ENCODE results near the gene MFF.
"Not testable (repeated sequence)": the region's sequence is repeated elsewhere in the genome, so short reads cannot be mapped to it uniquely, and the experiment has no call there.

The MFF gene

DNA sequence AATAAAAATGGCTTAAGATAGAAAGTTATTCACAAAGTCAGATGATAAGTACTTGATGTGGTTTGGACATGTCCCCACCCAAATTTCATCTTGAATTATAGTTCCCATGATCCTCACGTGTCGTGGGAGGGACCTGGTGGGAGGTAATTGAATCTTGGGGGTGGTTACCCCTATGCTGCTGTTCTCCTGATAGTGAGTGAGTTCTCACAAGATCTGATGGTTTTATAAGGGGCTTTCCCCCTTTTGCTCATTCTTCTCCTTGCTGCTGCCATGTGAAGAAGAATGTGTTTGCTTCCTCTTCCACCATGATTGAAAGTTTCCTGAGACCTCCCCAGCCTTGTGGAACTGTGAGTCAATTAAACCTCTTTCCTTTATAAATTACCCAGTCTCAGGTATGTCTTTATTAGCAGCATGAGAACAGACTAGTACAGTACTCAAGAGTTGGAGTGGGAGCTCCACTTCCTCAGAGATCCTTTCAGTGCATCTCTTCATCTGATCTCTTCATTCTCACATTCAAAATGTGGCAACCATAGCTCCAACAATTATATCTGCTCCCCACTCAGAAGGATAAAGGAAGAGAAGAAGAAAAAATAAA, 57.3 kb downstream of the MFF start:
- not testable (repeated sequence) for DNase-seq

DNA sequence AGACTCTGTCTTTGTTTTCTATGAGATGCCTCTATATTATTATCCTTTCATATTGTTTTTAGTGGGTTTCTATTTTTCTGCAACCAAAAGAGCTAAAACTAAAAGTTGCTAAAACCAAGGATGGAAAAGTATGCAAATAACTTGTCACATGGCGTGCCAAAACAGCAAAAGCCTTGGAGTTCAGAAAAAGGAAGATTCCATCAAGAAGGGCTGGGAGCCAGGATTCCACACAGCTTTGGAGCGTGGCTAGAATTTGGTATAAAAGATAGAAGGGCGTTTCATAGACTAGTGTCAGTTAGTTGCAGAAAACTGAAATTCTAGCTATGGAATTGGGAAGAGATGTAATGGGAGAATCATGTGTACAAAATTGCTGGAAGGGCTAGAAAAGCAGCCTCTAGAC, 58.6 kb downstream of the MFF start:
- DNase-seq = no peak

DNA sequence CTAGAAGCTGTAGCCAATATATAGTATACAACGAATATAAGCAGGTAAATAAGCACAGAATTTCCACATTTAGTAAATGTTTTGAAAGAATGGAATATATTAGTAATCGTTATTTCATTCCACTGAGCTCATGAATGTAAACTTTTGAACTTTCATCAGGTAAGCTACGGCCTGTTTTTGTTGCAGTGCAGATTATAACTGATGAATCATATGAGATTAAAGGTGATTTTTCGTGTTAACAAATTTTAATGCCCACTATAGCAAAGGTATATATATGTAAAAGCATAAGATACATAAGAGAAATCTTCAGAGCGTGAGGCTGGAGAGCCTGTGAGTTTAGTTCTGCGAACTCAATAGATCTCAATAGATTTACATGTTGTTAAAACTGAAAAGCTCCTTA, 61.6 kb downstream of the MFF start:
- DNase-seq = no peak

DNA sequence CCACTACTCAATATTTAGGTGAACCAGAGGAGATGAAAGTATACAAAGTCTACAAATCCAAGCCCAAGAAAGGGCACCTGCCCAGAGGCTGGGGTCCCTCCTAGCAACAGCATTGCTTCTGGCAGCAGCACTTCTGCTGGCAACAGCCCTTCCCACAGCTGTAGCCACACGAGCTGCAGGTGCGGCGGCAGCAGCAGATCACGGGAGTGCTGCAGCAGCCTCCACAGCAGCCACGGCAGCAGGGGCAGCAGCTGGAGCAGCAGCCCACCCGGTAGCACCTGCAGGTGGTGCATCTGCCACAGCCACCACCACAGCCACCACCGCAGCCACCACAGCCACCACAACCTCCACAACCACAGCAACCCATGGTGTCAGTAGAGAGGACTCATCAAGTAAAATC, 62.5 kb downstream of the MFF start, which contains the start of gene SCYGR1:
SCYGR1 (minus strand) TSS at position 367 of the 400 bp plus-strand sequence; CDS start at position 367, 0 bp downstream.
- not testable (repeated sequence) for DNase-seq

DNA sequence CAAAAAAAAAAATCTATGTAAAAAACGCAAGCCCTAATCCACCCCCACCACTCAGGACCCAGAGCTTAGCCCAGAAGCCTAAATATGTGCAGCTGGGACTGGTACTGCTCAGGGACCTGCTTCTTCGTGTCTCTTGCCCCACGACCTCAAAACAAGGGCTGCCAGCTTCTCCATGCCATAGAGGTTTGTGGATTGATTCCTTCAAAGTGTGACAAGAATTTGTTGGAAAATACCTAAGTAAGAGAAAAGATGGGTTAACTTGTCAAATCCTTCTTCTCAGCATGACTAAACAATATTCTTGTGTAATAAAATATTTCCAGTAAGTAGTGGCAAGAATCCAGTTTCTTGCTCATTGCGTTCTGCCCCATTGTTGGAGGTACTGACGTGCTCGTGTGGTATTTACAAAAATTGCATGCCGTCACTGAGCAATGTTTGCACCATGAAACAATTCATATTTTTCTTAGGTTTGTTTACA, 63.5 kb downstream of the MFF start:
- DNase-seq = no peak

DNA sequence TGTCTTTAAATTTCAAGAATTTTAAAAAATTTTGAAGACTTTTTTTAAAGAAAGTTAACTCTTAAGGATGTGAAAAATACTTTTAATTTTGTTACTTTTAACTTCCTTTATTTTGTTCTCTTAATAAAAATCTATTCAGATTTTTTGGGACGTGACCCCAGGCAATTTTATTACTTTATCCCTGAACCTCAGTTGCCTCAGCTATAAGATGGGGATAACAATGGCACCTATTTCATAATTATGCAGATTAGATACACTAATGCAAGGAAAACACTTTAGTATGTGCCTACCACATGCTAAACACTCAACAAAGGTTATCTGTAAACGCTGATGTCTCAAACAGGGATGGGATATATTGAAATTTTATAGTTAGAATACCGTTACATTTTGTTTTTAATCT, 64.2 kb downstream of the MFF start:
- DNase-seq = no peak

DNA sequence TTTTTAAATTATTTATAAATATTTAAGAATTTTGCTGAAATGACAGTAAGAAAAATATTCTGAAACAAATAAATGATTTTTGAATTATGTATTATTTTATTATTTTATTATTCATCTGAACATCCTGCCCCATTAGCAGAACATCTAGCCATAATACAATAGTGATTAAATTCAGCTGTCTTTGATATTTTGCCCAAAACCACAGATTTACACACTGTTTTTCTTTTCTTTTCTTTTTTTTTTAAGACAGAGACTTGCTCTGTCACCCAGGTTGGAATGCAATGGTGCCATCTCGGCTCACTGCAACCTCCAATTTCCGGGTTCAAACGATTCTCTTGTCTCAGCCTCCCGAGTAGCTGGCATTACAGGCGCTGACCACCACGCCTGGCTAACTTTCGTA, 64.6 kb downstream of the MFF start:
- DNase-seq = no peak

DNA sequence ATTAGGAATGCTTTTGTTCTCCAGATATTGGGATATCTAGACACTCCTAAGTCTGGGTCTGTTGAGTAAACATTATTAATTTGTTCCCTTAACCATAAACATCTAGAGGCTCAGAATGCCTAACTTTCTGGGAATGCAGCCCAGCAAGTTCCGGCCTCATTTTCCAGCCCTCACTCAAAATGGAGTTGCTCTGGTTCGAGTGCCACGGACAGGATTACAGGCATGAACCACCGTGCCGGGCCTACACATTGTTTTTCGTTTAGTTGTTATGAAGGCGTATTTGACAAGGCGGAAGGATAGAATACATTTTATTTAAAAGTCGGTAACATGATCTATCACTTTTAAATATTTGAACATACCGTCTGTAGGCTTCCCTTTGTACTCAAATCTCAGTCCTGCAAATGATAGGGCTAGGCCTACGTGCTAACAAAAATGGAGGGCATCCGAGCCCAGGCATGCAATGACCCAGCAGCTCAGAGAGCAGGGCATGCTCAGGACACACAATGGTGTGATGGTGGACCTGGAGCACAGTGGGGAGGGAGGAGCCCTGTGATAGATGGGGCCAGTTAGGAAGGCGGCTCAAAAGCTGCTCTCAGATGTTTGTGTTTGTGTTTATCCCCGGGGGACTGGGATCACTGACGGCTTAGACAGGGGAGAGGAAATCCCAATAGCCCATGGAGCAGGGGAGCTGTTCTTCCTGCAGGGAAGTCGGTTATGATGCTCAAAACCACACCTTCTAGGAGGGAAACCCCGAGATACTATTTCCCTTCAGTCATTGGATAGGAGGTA, 65.6 kb downstream of the MFF start:
- DNase-seq = no peak

DNA sequence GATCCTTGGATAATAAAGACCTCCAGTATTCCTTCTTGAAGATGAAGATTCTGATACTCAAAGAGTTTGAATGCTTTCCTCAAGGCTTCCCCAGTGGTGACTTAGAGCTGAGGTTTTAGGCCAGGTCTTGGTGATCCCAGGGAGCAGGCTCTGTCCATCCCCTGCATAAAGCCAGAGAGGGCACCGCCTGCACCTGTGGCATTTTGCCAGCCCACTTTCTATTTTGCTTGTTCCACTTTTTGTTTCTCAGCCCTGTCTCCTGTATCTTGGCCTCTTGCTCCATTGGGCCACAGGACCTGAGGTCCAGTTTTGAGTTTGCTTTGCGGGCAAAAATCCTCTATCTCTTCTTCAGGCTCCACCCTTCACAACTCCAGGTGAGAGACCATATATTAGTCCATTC, 69.3 kb downstream of the MFF start:
- no peak for DNase-seq

DNA sequence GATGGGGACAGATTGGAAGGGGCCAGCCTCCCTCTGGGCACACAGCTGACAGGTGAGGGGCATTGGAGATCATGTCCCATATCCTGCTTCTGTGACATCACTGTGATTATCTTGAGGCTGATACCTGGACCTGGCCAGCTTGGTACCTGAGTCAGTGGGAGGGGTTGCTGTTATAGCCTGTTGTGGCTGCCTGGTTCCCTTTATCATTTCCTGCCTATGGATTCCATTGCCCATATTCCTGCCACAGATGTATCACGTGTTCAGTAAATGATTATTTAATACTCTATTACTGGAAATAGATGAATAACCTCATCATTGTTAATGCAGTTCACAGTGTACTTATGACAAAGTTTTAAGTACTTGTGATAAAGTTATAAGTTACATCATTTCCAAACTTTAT, 70.5 kb downstream of the MFF start:
- DNase-seq = no peak

DNA sequence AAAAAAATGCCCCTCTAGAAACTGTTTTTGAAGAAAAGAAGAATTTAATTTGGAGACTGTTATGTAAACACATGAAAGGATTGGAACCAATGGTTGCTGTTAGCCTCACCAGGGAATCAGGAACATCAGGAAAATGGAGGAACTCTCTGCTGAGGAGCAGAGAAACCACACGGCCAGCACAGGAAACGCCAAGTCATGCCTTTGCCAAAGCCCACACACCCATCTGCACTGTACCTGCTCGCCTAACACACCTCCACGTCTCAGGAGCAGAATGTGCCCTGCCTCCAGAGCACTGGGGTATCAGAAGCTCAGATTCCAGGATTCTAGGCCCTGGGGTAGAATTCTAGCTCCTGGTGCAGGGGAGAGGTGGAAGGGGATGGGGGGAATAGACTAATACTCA, 72.5 kb downstream of the MFF start:
- DNase-seq = no peak

DNA sequence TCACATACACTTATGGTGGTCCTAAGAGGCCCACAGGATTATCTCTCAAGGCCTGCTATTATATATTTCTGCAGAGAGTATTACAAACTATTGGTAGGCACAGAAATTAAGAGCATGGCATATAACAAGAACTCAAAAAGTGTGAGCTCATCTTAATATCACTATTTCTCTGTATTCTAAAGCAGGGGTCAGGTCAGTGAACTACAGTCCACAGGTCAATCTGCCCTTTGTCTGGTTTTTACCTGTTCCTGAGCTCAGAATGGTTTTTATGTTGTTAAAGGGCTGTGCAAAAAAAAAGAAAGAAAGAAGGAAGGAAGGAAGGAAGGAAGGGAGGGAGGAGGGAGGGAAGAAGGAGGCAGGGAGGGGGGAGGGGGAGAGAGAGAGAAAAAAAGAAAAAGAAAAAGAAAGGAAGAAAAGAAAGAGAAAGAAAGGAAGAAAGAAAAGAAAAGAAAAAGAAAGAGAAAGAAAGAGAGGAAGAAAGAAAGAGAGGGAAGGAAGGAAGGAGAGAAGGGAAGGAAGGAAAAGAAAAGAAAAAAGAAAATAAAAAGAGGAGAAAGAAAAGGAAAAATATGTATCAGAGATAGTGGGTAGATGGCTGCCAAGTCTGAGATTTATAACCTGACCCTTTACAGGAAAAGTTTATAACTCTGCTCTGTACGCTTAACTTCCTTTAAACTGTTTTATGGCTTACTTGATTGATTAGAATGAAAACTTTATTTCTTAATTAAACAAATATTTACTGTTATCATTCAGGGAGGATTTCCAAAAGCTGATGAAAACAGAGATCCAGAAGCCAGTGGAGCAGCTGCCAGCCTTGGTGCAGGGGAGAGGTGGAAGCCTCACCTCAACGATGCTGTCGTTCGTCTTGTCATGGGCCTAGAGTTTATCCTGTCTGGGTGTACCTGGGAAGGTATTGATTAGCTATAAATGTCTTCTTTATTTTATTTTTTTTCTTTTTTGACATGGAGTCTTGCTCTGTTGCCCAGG, 73.9 kb downstream of the MFF start:
- DNase-seq = no peak

DNA sequence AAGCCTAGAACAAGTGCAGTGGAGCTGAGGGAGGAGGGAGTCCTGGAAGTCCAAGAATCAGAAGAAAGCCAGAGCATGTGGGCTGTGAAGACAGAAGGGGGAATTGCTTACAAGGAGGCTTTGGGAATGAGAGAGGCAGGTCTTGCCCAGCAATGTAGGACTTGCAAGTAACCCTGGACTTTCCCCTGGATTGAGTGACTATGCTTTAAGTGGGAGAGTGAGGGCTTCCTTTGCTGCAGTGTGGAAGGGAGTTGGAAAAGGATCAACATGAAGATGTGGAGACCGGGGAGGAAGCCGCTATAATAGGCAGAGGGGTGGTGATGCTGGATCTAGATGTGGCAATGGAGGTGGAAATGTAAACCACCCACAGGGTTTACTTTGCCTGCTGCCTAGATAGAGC, 76.5 kb downstream of the MFF start:
- no peak for DNase-seq

DNA sequence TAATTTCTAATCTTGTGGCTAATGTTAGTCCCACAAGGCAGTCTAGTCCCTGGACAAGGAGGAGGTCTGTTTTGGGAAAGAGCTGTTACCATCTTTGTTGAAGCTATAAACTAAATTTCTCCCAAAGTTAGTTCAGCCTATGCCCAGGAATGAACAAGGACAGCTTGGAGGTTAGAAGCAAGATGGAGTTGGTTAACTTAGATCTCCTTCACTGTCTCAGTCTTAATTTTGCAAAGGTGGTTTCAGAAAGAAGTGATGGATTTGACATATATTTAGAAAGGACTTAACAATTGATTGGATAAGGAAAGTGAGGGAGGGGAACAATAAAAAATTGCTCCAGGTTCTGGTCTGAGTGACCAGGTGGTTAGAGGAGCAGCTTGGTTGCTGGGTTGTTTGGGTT, 77.3 kb downstream of the MFF start:
- no peak for DNase-seq

DNA sequence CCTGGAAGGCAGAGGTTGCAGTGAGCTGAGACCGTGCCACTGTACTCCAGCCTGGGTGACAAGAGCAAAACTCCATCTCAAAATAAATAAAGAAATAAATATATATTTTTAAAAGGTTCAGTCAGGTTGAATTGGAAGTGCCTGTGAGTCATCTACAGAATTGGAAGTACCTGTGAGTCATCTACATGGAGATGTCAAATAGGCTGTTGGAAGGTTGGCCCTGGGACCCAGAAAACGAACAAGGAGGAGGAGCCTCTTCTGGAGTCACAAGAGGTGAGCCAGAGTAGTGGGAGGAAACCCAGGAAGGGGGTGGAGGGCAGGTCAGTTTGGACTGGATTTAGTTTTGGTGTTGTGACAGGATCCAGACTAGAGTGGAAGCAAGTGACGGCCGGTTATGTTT, 77.9 kb downstream of the MFF start:
- DNase-seq = no peak

DNA sequence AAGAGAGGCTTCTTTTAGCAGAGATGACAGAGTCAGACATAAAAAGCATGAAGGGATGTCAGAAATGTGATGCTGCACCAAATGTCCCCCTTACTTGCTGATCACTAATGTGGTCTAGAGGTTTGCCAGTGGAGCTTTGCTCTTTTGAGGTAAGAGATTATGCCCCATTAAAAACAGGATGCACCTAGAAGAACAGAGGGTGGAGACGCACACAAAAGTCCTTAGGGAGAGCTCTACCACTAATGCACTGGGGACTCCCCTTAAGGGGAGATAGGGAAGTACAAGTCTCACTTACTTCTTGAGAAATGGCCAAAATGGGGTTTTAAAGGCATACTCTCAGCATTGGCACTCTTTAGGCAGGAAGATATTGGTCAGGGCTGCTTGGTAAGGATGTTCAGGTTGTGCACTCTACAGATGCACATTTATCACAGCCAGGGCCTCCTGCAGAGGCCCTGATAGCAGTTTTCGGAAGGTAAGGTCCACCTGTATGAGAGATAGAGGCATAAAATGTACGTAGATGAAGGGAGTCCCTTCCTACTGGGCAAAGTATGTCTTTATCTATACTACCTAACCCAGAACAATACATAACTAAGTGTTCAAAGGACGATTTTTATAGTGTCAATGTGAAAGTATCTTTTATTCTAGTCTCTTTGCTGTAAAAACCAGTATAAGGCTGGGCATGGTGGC, 79.7 kb downstream of the MFF start:
- DNase-seq = no peak

DNA sequence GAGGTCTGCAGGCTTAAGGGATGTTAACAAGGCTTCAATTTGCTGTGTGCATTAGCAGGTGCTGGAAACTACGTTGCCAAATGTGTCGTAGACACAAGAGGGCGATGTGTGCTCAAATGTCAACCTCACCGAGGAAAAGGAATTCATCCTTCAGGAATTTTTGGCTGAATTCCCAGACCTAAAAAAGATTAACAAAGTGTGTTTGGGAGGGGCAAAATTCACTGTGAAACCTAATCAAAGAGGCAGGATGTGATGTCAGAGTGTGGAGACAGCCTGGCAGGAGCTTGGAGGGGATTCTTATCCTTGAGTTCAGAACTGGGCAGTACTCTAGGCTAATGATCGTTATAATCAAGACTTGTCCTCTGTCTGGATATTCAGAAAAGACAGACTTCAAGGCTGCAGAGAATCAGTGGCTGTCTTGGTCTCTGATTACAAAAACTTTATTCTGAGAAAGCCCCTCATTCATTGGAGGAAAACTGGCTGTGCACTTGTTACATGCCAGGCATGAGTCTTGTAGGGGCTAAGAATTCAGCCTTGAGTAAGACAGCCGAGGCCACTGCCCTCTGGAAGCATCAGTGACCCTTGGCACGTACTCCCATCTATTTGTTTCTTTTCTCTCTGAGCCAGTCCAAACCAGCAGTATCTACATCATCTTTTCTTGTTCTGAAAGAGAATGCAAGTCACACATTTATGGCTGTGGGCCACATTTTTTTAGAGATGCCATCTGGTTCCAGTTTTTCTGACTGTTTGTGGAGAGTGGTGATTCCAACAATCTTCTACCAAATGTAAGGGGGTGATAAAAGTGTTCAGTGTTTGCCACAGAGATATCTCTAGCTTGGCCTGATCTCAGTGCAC, 81.4 kb downstream of the MFF start:
- peak; percentile 44 for DNase-seq

All from activated CD4-positive, alpha-beta T cell treated with anti-CD3 and anti-CD28 coated beads, Interleukin-2, Interleukin-6, amounts not matched to agents 100 ng/mL and 50 ng/mL, durations not matched to agents 16 hours and 8 hours (primary cell).